Stimulated activated CD8-positive, alpha-beta memory T cell treated with anti-CD3 and anti-CD28 coated beads, Interleukin-15, amount 100 ng/mL, for 48 hours (primary cell): ENCODE measurements around the gene IL10RA.

Source experiments
- DNase-seq, 2 donors: peaks; one replicate each; pipeline ENCODE4 v3.0.0-alpha.2; 2020; ENCODE audit warnings: low read depth in 2 of 2

Gene IL10RA

GRCh38 chr11:118046964-118047700 is 60.9 kb downstream of the IL10RA start:
- DNase-seq, result no peak

DNA sequence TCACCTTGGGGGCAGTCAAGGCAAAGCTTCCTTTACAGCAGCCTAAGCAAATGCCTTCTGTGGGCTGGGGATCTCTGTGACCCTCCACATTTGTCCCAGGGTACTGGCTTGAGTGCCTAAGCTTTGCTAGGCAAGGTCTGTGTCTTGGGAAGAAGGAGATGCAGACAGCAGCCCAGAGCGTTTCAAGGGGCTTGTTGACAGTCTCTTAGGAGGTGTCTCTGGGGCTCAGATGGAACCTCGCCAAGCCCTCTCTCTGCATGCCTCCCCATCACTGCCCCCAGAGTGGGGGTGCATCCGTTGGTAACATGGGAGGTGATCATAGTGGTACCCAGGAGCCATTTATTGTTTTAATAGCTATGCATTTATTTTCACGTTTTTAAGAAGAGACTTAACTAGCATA is 61.6 kb downstream of the IL10RA start:
- DNase-seq, result no peak

DNA sequence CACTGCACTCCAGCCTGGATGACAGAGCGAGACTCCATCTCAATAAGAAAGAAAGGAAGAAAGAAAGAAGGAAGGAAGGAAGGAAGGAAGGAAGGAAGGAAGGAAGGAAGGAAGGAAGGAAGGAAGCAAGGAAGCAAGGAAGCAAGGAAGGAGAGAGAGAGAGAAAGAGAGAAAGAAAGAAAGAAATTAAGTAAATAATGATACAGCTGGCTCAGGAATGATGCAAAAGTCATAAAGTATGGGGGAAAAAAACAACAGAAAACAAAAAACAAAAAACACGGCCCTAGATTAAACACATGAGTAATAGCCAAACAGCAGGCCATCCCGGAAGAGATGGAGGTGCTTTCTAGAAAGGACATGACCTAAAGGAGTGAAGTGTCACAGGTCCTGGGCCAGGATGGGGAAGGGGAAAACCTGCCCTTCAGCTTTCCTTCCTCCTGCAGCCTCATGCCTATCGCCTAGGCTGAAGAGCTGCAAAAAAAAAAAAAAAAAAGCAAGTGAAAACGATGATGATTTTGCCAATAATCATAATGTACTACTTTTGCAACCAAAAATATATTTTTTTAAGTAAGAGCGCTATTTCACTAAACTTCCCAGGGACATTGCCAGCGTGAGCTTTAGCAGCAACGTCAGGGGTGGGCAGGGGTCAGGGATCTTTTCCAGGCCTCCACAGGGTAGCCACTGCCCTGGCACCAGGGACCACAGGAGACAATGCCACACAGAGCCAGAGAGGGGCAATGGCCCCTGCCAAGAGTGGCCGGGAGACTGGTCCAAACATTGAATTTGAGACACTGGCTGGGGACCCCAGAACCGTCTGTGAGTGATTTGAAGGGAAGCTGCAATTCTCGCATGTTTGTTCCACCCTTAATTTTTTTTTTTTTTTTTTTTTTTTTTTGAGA is 62.5 kb downstream of the IL10RA start:
- DNase-seq, result no peak

GRCh38 chr11:118049771-118050170 is 63.6 kb downstream of the IL10RA start:
- no peak for DNase-seq

DNA sequence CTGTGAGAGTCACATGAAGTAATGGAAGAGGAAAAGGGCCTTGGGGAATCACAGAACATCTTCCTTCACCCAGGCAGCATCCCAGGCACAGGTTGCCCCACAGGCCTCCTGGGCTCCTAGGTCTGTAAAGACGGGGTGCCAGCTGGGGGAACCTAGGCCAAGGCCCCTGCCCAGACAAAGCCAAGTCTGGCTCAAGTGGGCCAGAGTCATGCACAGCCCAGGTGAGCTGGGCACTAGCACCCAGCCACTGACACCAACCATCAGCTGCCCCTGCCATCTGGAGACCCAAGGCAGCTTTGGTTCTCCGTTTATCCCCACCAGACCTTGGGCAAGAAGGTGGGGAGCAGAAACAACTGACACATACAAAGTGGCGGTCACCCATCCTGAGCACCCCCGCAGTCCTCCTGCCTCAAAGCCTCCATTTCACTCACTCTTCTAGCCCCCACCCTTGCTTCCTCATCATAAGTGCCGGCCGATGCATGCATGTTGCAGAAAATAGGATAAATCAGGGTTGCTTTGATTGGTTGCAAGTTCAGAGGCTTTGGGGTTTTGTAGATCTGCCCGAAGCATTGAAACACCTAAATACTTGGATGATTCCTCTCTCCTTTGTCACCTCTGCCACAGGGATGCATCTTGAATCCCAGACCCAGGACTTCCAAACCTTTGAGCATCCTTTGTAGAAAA is 64.2 kb downstream of the IL10RA start:
- DNase-seq, result no peak
